Mucosa of stomach (tissue), 1 donor: Measurements from ENCODE around the gene S100A11.

ENCODE experiments used
- H3K27me3 ChIP-seq: one replicate; pipeline ENCODE4 v1.7.0; 2013; ENCODE audit warnings: mild to moderate bottlenecking, low read length; ENCODE audit not compliant: control insufficient read depth, insufficient read depth
- H3K36me3 ChIP-seq: one replicate; pipeline ENCODE4 v1.7.0; 2013; ENCODE audit warnings: low read length; ENCODE audit not compliant: control insufficient read depth, insufficient read depth
- H3K4me1 ChIP-seq: one replicate; pipeline ENCODE4 v1.7.0; 2013; ENCODE audit warnings: mild to moderate bottlenecking, low read length; ENCODE audit not compliant: control insufficient read depth, insufficient read depth
- H3K4me3 ChIP-seq: one replicate; pipeline ENCODE4 v1.7.0; 2013; ENCODE audit warnings: low read length
- H3K9ac ChIP-seq: one replicate; pipeline ENCODE4 v1.7.0; 2013; ENCODE audit warnings: mild to moderate bottlenecking, low read length, moderate library complexity
- H3K9me3 ChIP-seq: one replicate; pipeline ENCODE4 v1.7.0; 2013; ENCODE audit warnings: mild to moderate bottlenecking, low read length, moderate library complexity; ENCODE audit not compliant: control insufficient read depth
- donor health status: Pancreatic carcinoma.

The S100A11 gene

DNA sequence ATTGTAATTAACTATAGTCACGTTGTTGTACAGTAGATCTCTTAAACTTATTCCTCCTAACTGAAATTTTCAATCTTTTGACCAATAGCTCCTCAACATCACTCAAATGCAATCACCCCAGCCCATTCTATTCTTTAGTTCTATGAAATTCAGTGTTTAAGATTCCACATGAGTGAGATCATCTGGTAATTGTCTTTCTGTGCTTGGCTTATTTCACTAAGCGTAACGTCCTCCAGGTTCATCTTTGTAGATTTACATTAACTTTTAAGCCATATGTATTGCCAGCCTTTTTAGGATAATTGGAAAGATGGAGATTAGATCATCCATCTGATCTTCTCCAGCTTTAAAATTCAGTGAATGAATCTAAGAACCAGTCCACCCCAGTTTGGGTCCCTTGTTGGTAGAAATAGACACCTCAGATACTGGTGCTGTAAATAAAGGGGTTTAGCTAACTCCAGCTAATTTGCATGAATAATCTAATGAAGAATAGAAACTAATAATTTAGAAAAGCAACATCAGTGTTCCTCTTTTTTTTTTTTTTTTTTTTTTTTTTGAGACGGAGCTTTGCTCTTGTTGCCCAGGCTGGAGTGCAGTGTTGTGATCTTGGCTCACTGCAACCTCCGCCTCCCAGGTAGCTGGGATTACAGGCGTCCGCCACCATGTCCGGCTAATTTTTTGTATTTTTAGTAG lies 50.2 kb downstream of the S100A11 start:
- Histone ChIP-seq H3K27me3 (no peaks in the 10 kb centered on the region), H3K4me1 (peaks cover 43% of the 10 kb centered on the region), H3K4me3 (no peak overlapping the region), H3K9ac (no peak overlapping the region), H3K36me3 (no peaks in the 10 kb centered on the region), H3K9me3 (no peaks in the 10 kb centered on the region)

DNA sequence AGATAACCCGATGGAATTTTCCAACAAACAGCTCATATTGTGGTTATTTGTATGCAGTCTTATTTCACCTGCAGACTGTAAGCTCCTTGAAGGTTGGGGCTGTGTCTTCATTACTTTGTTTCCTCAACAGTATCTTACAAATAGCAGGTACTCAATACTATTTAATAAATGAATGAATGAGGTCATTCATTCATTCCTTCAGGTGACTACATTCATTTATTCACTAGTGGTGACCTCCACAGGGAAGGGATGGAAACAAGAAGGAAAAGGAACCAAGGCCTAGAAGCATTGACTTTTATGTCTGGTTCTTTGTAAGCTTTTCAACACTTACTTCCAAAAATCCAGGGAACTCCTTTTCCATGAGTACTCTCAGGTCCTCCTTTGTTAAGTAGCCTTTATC lies 51.0 kb downstream of the S100A11 start:
- no peaks in the 10 kb centered on the region for H3K9me3 ChIP-seq
- no peak overlapping the region for H3K4me3 ChIP-seq
- peaks cover 41% of the 10 kb centered on the region for H3K4me1 ChIP-seq
- H3K9ac ChIP-seq, result no peak overlapping the region
- no peaks in the 10 kb centered on the region for H3K27me3 ChIP-seq
- H3K36me3 ChIP-seq, result no peaks in the 10 kb centered on the region

DNA sequence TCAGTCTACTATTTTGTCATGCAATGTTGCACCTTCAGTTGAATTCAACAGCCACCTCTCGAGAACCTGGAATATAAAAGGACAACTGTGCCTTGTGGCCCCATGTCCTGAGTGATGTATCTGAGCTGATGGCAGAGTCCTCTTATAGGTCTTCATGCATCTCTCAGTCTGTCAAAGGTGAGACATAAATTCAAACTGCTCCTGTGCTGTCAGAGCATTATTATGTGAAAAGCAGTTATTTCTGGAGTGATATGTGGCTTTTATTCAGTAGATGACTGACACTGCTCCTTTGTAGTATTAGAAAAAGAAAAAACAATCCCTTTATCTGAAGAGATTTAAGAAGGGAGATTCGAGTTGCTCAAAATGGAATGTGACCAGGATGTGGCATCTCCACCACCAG lies 51.5 kb downstream of the S100A11 start:
- peaks cover 36% of the 10 kb centered on the region for H3K4me1 ChIP-seq
- no peak overlapping the region for H3K4me3 ChIP-seq
- H3K36me3 ChIP-seq, result no peaks in the 10 kb centered on the region
- no peaks in the 10 kb centered on the region for H3K27me3 ChIP-seq
- no peak overlapping the region for H3K9ac ChIP-seq
- H3K9me3 ChIP-seq, result no peaks in the 10 kb centered on the region

DNA sequence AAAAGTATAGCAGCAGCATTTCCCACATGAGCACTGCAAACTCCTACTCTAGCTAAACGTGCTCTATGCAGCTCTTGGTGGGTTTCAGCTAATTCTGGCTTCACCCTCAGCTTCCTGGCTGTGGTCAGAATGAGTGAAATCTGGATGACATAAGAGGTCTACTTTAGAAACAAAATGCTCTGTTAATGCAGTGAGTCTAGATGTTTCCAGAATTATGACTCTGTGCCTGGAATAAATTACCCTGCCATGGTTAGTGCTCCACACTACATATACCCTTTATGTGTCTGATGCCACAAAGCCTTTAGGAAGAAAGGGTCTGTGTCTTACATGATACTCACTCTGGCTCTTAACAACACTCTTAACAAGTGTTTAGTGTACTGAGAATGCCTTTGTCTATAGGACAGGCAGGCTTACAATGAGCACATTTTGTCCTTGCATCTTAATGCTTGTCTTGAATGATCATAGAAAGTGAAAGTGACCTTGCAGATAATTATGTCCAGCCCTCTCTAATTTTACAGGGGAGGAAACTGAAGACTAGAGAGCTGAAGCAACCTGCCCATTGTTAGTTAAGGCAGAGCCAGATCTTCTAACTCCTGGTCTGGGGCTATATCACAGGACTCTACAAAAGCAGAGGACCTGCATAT lies 52.4 kb downstream of the S100A11 start:
- no peaks in the 10 kb centered on the region for H3K27me3 ChIP-seq
- H3K36me3 ChIP-seq, result no peaks in the 10 kb centered on the region
- H3K9ac ChIP-seq, result no peak overlapping the region
- no peaks in the 10 kb centered on the region for H3K9me3 ChIP-seq
- H3K4me3 ChIP-seq, result no peak overlapping the region
- peaks cover 28% of the 10 kb centered on the region for H3K4me1 ChIP-seq
